ENCODE results near the gene MYH6. TPM values are rescaled to one million over a fixed set of nuclear protein-coding genes. Genes with fewer than 3 reads are reported as not detected.
A peak's percentile ranks its signal among the peaks of the same experiment; 100 is the strongest.

Gene MYH6
- total and polyA plus RNA-seq, 2 of the 13 experiments (the other 11 are each of a cell fraction or from before 2014, with no cell fraction given), result 0.01 TPM; not detected in 1

DNA sequence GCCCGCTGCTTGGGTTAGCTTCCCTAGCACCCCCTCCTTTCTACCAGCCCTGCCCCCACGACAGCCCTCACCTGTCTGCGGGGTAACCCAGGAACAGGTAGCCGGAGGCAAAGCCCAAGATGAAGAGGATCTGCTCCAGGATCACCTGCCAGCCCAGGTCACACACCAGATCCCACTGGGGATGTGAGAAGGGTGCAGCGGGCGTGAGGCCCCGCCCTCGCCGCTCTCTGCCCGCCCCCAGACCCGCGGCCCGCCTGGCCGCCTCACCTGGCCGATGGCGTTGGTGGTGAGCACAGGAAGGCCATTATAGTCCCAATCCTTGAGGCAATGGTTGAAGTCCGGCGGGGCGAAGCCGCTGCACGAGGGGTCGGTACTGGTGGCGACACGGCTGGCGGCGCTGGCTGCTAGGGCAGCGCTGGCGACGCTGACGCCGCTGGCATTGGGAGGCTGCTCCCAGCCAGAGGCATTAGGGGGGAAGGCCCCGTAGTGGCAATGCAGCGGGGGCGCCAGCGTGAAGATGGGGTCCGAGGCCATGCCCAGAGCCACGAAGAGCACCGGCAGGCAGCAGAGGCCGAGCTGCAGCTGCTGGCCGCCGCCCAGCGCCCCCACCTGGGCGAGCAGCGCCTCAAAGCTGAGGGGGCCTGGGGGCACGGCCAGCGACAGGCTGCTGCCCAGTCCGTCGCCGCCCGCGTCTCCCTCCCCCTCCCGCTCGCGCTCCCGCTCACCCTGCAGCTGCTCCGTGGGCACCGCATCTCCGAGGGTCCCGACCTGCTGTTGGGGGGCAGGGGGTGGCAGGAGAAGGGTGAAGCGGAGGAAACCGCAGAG is 56.2 kb downstream of the MYH6 start (continued):
- TF ChIP-seq ZNF460 (CRISPR knock-in tag; IDR thresholded peaks at IDR 0.05; ENCODE audit: borderline replicate concordance) (no peak), ZNF776 (CRISPR knock-in tag; IDR thresholded peaks at IDR 0.05) (peak; percentile 44), ZNF225 (CRISPR knock-in tag; IDR thresholded peaks at IDR 0.05) (no peak; the same call in 1 of the 2 replicates), ZNF337 (CRISPR knock-in tag; IDR thresholded peaks at IDR 0.05; ENCODE audit: borderline replicate concordance, low read depth) (no peak), ZSCAN9 (CRISPR knock-in tag; IDR thresholded peaks at IDR 0.05; ENCODE audit: borderline replicate concordance) (no peak), RBM39 (IDR thresholded peaks at IDR 0.05; ENCODE audit: low read depth, low read length, poor library complexity, severe bottlenecking) (peak; percentile 25), PHF21A (CRISPR knock-in tag; IDR thresholded peaks at IDR 0.05) (no peak), SYNCRIP (IDR thresholded peaks at IDR 0.05; ENCODE audit: insufficient read depth, low read depth, low read length) (no peak), ZFYVE20 (CRISPR knock-in tag; IDR thresholded peaks at IDR 0.05; ENCODE audit: borderline replicate concordance, low read depth) (no peak), RFX5 (IDR thresholded peaks at IDR 0.05; ENCODE audit: low read depth, low read length) (no peak), ZNF781 (CRISPR knock-in tag; IDR thresholded peaks at IDR 0.05; ENCODE audit: borderline replicate concordance, not compliant biosample characterization) (no peak), ZNF292 (CRISPR knock-in tag; IDR thresholded peaks at IDR 0.05; ENCODE audit: borderline replicate concordance, low read depth) (no peak), ZNF616 (CRISPR knock-in tag; IDR thresholded peaks at IDR 0.05; ENCODE audit: low read depth) (no peak), ZNF446 (CRISPR knock-in tag; IDR thresholded peaks at IDR 0.05) (0 out of 2 replicates have a peak, but pooled peaks have one; percentile 15), ZSCAN21 (CRISPR knock-in tag; IDR thresholded peaks at IDR 0.05; ENCODE audit: borderline replicate concordance) (no peak), ZNF350 (CRISPR knock-in tag; IDR thresholded peaks at IDR 0.05; ENCODE audit: borderline replicate concordance, low read depth) (no peak)
- TF ChIP-seq, protein P1, sequence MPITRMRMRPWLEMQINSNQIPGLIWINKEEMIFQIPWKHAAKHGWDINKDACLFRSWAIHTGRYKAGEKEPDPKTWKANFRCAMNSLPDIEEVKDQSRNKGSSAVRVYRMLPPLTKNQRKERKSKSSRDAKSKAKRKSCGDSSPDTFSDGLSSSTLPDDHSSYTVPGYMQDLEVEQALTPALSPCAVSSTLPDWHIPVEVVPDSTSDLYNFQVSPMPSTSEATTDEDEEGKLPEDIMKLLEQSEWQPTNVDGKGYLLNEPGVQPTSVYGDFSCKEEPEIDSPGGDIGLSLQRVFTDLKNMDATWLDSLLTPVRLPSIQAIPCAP (CRISPR knock-in tag; IDR thresholded peaks at IDR 0.05; ENCODE audit: low read depth), result no peak
- TF ChIP-seq, protein P2, sequence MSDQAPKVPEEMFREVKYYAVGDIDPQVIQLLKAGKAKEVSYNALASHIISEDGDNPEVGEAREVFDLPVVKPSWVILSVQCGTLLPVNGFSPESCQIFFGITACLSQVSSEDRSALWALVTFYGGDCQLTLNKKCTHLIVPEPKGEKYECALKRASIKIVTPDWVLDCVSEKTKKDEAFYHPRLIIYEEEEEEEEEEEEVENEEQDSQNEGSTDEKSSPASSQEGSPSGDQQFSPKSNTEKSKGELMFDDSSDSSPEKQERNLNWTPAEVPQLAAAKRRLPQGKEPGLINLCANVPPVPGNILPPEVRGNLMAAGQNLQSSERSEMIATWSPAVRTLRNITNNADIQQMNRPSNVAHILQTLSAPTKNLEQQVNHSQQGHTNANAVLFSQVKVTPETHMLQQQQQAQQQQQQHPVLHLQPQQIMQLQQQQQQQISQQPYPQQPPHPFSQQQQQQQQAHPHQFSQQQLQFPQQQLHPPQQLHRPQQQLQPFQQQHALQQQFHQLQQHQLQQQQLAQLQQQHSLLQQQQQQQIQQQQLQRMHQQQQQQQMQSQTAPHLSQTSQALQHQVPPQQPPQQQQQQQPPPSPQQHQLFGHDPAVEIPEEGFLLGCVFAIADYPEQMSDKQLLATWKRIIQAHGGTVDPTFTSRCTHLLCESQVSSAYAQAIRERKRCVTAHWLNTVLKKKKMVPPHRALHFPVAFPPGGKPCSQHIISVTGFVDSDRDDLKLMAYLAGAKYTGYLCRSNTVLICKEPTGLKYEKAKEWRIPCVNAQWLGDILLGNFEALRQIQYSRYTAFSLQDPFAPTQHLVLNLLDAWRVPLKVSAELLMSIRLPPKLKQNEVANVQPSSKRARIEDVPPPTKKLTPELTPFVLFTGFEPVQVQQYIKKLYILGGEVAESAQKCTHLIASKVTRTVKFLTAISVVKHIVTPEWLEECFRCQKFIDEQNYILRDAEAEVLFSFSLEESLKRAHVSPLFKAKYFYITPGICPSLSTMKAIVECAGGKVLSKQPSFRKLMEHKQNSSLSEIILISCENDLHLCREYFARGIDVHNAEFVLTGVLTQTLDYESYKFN (CRISPR knock-in tag; conservative IDR thresholded peaks at IDR 0.05), result no peak
- TF ChIP-seq, protein P3, sequence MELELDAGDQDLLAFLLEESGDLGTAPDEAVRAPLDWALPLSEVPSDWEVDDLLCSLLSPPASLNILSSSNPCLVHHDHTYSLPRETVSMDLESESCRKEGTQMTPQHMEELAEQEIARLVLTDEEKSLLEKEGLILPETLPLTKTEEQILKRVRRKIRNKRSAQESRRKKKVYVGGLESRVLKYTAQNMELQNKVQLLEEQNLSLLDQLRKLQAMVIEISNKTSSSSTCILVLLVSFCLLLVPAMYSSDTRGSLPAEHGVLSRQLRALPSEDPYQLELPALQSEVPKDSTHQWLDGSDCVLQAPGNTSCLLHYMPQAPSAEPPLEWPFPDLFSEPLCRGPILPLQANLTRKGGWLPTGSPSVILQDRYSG (CRISPR knock-in tag; IDR thresholded peaks at IDR 0.05), result no peak
- TF ChIP-seq, protein P4, sequence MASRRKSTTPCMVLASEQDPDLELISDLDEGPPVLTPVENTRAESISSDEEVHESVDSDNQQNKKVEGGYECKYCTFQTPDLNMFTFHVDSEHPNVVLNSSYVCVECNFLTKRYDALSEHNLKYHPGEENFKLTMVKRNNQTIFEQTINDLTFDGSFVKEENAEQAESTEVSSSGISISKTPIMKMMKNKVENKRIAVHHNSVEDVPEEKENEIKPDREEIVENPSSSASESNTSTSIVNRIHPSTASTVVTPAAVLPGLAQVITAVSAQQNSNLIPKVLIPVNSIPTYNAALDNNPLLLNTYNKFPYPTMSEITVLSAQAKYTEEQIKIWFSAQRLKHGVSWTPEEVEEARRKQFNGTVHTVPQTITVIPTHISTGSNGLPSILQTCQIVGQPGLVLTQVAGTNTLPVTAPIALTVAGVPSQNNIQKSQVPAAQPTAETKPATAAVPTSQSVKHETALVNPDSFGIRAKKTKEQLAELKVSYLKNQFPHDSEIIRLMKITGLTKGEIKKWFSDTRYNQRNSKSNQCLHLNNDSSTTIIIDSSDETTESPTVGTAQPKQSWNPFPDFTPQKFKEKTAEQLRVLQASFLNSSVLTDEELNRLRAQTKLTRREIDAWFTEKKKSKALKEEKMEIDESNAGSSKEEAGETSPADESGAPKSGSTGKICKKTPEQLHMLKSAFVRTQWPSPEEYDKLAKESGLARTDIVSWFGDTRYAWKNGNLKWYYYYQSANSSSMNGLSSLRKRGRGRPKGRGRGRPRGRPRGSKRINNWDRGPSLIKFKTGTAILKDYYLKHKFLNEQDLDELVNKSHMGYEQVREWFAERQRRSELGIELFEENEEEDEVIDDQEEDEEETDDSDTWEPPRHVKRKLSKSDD (CRISPR knock-in tag; IDR thresholded peaks at IDR 0.05; ENCODE audit: low read depth), result no peak
